ENCODE results near the gene CD8B. TPM values are rescaled to one million over a fixed set of nuclear protein-coding genes. Genes with fewer than 3 reads are reported as not detected.

The CD8B gene
- total RNA-seq, 1 donor from 2014 or later = not detected

- no peak for DNase-seq (ENCODE audit: low read depth)
- Mint-ChIP-seq H3K27ac (ENCODE audit: unreplicated experiment) (no peak overlapping the region), H3K27me3 (ENCODE audit: low read depth, unreplicated experiment) (no peaks in the 10 kb centered on the region), H3K36me3 (ENCODE audit: low read depth, unreplicated experiment) (peaks cover 18% of the 10 kb centered on the region), H3K9me3 (ENCODE audit: unreplicated experiment) (no peaks in the 10 kb centered on the region), H3K4me1 (ENCODE audit: low read depth, unreplicated experiment) (no peaks in the 10 kb centered on the region), H3K4me3 (ENCODE audit: unreplicated experiment) (no peak overlapping the region)
- H3K9me3 ChIP-seq (ENCODE audit: insufficient read depth, low read depth, low read length) = no peaks in the 10 kb centered on the region
- H3K27ac ChIP-seq (ENCODE audit: low read depth, low read length) = no peak overlapping the region
- FAIRE-seq = no peak
- no peak overlapping the region for H3K4me2 ChIP-seq (ENCODE audit: low read length)
- H3K27me3 ChIP-seq (ENCODE audit: insufficient read depth, low read length) = no peaks in the 10 kb centered on the region
- no peak for TF ChIP-seq EZH2 (IDR thresholded peaks at IDR 0.05; ENCODE audit: insufficient read depth, low read length)
- TF ChIP-seq CTCF (IDR thresholded peaks at IDR 0.05; ENCODE audit: insufficient read depth, low read depth, low read length) = no peak
- H3K4me1 ChIP-seq (ENCODE audit: insufficient read depth, low read length) = no peaks in the 10 kb centered on the region
- H3K79me2 ChIP-seq (ENCODE audit: insufficient read depth, low read length) = no peaks in the 10 kb centered on the region
- H4K20me1 ChIP-seq (ENCODE audit: insufficient read depth, low read length) = no peaks in the 10 kb centered on the region
- H3K9ac ChIP-seq (ENCODE audit: low read length) = no peak overlapping the region
- H3K4me3 ChIP-seq (ENCODE audit: insufficient read depth, low read depth, low read length) = no peak overlapping the region
- H2AFZ ChIP-seq (ENCODE audit: low read depth, low read length) = no peak overlapping the region
- H3K36me3 ChIP-seq (ENCODE audit: insufficient read depth, low read length) = peaks cover 12% of the 10 kb centered on the region
Measured at GRCh38 chr2:86774862-86775261, 86.8 kb downstream of the CD8B start.

- Mint-ChIP-seq H3K4me3 (ENCODE audit: unreplicated experiment) (no peak overlapping the region), H3K27me3 (ENCODE audit: low read depth, unreplicated experiment) (no peaks in the 10 kb centered on the region), H3K9me3 (ENCODE audit: unreplicated experiment) (no peaks in the 10 kb centered on the region), H3K36me3 (ENCODE audit: low read depth, unreplicated experiment) (peaks cover 18% of the 10 kb centered on the region), H3K27ac (ENCODE audit: unreplicated experiment) (no peak overlapping the region), H3K4me1 (ENCODE audit: low read depth, unreplicated experiment) (peaks cover 2% of the 10 kb centered on the region)
- Histone ChIP-seq H3K27me3 (ENCODE audit: insufficient read depth, low read length) (no peaks in the 10 kb centered on the region), H2AFZ (ENCODE audit: low read depth, low read length) (no peak overlapping the region), H3K9me3 (ENCODE audit: insufficient read depth, low read depth, low read length) (no peaks in the 10 kb centered on the region), H3K27ac (ENCODE audit: low read depth, low read length) (no peak overlapping the region), H3K4me3 (ENCODE audit: insufficient read depth, low read depth, low read length) (no peak overlapping the region), H3K36me3 (ENCODE audit: insufficient read depth, low read length) (peaks cover 16% of the 10 kb centered on the region), H3K4me1 (ENCODE audit: insufficient read depth, low read length) (no peaks in the 10 kb centered on the region), H3K4me2 (ENCODE audit: low read length) (no peak overlapping the region), H3K79me2 (ENCODE audit: insufficient read depth, low read length) (no peaks in the 10 kb centered on the region), H4K20me1 (ENCODE audit: insufficient read depth, low read length) (peaks cover 2% of the 10 kb centered on the region), H3K9ac (ENCODE audit: low read length) (no peak overlapping the region)
- FAIRE-seq (no peak), DNase-seq (ENCODE audit: low read depth) (no peak)
- no peak for TF ChIP-seq CTCF (IDR thresholded peaks at IDR 0.05; ENCODE audit: insufficient read depth, low read depth, low read length)
Measured at GRCh38 chr2:86772611-86773010, 89.1 kb downstream of the CD8B start.

GRCh38 chr2:86770816-86771301 lies 90.8 kb downstream of the CD8B start:
- H3K4me3 Mint-ChIP-seq (ENCODE audit: unreplicated experiment) = no peak overlapping the region
- Histone ChIP-seq H3K9ac (ENCODE audit: low read length) (no peak overlapping the region), H3K4me1 (ENCODE audit: insufficient read depth, low read length) (no peaks in the 10 kb centered on the region), H2AFZ (ENCODE audit: low read depth, low read length) (no peak overlapping the region), H3K9me3 (ENCODE audit: insufficient read depth, low read depth, low read length) (no peaks in the 10 kb centered on the region), H3K27me3 (ENCODE audit: insufficient read depth, low read length) (no peaks in the 10 kb centered on the region), H3K4me3 (ENCODE audit: insufficient read depth, low read depth, low read length) (no peak overlapping the region), H3K27ac (ENCODE audit: low read depth, low read length) (no peak overlapping the region), H3K4me2 (ENCODE audit: low read length) (no peak overlapping the region), H3K79me2 (ENCODE audit: insufficient read depth, low read length) (no peaks in the 10 kb centered on the region), H3K36me3 (ENCODE audit: insufficient read depth, low read length) (peaks cover 16% of the 10 kb centered on the region), H4K20me1 (ENCODE audit: insufficient read depth, low read length) (peaks cover 4% of the 10 kb centered on the region)
- no peak for DNase-seq (ENCODE audit: low read depth)
- TF ChIP-seq EZH2 (IDR thresholded peaks at IDR 0.05; ENCODE audit: insufficient read depth, low read length) = no peak
- TF ChIP-seq CTCF (IDR thresholded peaks at IDR 0.05; ENCODE audit: insufficient read depth, low read depth, low read length) = no peak
- FAIRE-seq = no peak
- H3K4me1 Mint-ChIP-seq (ENCODE audit: low read depth, unreplicated experiment) = peaks cover 2% of the 10 kb centered on the region
- peaks cover 18% of the 10 kb centered on the region for H3K36me3 Mint-ChIP-seq (ENCODE audit: low read depth, unreplicated experiment)
- H3K9me3 Mint-ChIP-seq (ENCODE audit: unreplicated experiment) = no peaks in the 10 kb centered on the region
- no peaks in the 10 kb centered on the region for H3K27me3 Mint-ChIP-seq (ENCODE audit: low read depth, unreplicated experiment)
- H3K27ac Mint-ChIP-seq (ENCODE audit: unreplicated experiment) = no peak overlapping the region
